Fibroblast of skin of right biceps (primary cell): ENCODE results near the gene SMC5.
"Not testable (repeated sequence)": the region's sequence is repeated elsewhere in the genome, so short reads cannot be mapped to it uniquely, and the experiment has no call there.

Source experiments
- DNase-seq: peaks from one replicate; pipeline ENCODE4 v3.0.0-alpha.2; 2013

Gene SMC5

GRCh38 chr9:70374962-70375618 lies 116.3 kb downstream of the SMC5 start:
- no peak for DNase-seq

GRCh38 chr9:70382046-70382708 lies 123.4 kb downstream of the SMC5 start:
- no peak for DNase-seq

- DNase-seq: no peak
Measured at GRCh38 chr9:70382709-70383605, 124.2 kb downstream of the SMC5 start.

GRCh38 chr9:70385426-70385825 lies 126.6 kb downstream of the SMC5 start:
- no peak for DNase-seq

- no peak for DNase-seq
Measured at GRCh38 chr9:70387663-70388062, 128.9 kb downstream of the SMC5 start.

- no peak for DNase-seq
Measured at GRCh38 chr9:70389188-70389587, 130.4 kb downstream of the SMC5 start.

GRCh38 chr9:70389621-70390266 lies 131.0 kb downstream of the SMC5 start:
- DNase-seq: peak; percentile 51

GRCh38 chr9:70390933-70391341 lies 132.2 kb downstream of the SMC5 start:
- peak; percentile 15 for DNase-seq

- DNase-seq: no peak
Measured at GRCh38 chr9:70392189-70392588, 133.4 kb downstream of the SMC5 start.

GRCh38 chr9:70392850-70393249 lies 134.1 kb downstream of the SMC5 start:
- DNase-seq: no peak

- DNase-seq: no peak
Measured at GRCh38 chr9:70395652-70396051, 136.9 kb downstream of the SMC5 start.

GRCh38 chr9:70398145-70398556 lies 139.4 kb downstream of the SMC5 start:
- no peak for DNase-seq

GRCh38 chr9:70399141-70399540 lies 140.4 kb downstream of the SMC5 start:
- no peak for DNase-seq

- no peak for DNase-seq
Measured at GRCh38 chr9:70400107-70400892, 141.5 kb downstream of the SMC5 start.

- DNase-seq: not testable (repeated sequence)
Measured at GRCh38 chr9:70401241-70401640, 142.5 kb downstream of the SMC5 start.

GRCh38 chr9:70402213-70402612 lies 143.4 kb downstream of the SMC5 start:
- no peak for DNase-seq

GRCh38 chr9:70403166-70403565 lies 144.4 kb downstream of the SMC5 start:
- DNase-seq: peak; percentile 10

GRCh38 chr9:70403618-70404025 lies 144.8 kb downstream of the SMC5 start:
- no peak for DNase-seq

GRCh38 chr9:70404261-70404660 lies 145.5 kb downstream of the SMC5 start:
- no peak for DNase-seq
